GM21717 (cell line): Measurements from ENCODE around the gene TIMM10B.
"Not testable (repeated sequence)": the region's sequence is repeated elsewhere in the genome, so short reads cannot be mapped to it uniquely, and the experiment has no call there.

Experiments
- ATAC-seq: cut with Tn5 transposase; IDR thresholded peaks from one replicate; pipeline ENCODE4 v1.9.1; 2021; ENCODE audit warnings: mild to moderate bottlenecking, moderate library complexity; ENCODE audit not compliant: unreplicated experiment

The TIMM10B gene

DNA sequence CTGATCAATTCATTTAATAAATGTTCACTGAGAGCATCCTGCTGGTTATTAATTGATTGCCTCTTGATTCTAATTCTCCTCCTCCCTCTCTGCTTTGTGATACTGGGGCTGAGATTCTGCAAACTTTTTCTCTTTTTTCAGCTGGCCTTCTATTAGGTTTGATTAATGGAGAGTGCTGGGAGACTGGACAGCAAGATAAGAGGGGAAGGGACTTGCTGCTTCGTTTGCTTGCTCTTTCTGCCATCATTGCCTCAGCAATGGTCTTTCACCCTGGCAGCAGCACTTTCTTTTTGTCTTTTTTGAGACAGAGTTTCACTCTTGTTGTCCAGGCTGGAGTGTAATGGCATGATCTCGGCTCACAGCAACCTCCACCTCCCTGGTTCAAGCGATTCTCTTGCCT is 22.9 kb downstream of the TIMM10B start:
- ATAC-seq: no peak

DNA sequence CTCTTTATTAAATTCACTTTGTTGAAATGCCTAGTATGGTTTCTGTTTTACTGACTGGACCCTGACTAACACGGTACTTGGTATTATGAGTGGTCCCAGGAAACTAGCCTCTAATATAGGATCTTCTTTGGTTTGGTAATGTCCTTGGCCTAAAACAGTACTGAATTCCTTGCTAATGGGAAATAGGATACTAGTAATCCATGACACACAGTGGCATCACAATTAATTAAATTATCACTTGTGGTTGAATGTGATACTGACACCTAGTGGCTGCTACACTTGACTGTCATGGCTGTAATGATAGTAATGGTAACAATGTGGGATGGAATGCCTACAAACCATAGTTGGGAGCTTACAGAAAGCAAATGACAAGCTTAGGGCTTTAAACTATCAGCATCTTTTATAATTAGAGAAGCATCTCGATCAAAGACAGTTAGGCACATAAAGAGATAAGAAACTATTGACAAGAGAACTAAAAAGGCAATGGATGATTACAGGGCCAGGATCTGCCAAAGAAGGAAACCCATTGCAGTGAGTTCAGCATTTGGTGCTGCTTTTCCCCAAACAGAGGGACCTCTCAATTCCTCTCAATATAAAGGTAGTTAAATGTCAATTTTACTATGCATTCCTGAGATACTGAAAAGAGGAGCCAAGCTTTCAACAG is 24.4 kb downstream of the TIMM10B start:
- no peak for ATAC-seq

DNA sequence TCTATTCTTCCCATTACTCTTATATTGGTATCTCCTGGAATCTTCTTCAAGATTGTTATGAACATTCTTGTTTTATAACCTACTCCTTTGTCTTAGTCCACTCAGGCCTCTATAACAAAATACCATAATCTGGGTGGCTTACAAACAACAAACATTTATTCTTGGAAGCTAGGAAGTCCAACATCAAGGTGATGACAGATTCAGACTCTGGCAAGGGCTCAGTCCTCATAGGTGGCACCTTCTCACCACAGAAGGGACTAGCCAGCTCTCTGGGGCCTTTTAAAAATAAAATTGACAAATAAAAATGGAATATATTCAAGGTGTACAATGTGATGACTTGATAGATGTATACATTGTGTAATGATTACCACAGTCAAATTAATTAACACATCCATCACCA is 35.6 kb downstream of the TIMM10B start:
- no peak for ATAC-seq

DNA sequence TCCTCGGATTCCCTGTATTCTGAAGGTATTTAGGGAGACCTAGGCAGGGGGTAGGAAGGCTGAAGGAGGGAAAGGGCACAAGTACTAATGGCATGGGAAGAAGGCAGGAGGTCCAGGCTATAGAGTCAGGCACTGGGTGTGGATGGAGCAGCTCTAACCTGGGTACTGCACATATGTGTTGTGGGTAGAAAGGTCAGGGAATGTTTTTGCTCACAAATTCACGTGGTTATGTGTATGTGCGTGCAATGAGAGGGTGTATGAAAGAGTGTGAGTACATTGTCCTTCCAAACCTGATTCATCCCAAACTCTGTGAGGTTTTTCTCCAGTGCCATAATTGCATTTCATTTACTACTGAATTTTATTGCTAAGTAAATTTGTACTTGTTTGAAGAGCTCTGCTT is 39.0 kb downstream of the TIMM10B start:
- ATAC-seq: no peak

DNA sequence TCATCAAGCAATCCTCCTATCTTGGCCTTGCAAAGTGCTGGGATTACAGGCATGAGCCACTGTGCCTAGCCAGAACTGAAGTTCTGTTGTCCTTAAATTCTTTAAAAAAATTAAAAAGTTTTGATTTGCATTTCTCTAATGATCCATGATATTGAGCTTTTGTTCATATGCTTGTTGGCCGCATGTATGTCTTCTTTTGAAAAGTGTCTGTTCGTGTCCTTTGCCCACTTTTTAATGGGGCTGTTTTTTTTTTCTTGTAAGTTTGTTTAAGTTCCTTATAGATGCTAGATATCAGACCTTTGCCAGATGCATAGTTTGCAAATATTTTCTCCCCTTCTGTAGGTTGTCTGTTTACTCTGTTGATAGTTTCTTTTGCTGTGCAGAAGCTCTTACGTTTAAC is 40.6 kb downstream of the TIMM10B start:
- ATAC-seq: not testable (repeated sequence)

DNA sequence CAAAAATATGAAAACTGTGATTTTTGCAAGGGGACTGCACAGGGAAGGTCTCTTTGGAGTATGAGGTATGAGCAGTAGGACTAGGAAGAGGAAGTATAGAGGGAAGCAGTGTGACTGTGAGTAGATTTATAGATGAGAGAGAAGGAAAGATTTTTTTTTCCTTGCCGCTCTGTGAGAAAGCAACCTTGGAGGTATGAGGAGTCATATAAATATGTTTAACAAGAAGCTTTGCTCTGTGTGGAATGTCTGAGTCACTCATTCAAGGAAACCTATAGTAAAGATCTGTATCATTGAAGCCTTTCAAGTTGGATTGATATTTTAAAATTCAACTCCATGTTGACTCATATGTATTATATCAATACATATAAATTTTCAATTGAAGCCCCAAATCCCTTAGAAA is 42.0 kb downstream of the TIMM10B start:
- ATAC-seq: no peak

DNA sequence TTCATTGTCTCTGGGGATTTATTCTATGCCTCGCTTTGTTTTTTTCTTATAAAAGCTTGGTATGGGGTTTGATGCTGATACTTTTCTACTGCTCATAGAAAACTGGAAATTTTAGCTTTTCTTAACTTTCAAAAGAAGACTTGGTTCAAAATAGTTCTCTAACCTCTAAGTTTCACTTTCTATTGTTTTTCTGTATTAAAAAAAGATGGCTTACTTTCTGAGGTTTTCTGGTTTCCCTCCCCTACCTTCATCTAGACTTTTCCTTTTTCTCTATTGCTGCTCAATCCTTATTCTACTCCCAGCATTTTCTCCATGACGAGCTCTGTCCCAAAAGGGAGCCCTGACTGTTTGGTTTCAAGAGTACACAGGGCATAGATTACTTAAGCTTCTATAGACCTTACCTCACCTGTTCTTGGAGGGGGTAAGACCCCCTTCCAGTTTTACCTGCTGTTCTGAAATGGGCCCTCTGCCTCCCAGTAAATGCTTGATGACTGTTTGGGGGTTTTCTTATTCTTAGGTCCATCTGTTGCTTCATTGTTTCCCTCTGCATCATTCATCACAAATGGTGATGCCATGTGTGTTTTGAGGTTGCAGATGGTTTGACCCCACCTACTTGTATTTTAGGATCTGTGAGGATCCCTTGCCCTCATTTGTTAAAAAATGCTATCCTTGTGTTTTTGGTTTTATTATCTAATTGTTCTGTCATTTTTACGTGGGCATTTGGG is 45.3 kb downstream of the TIMM10B start:
- peak; percentile 56 for ATAC-seq

DNA sequence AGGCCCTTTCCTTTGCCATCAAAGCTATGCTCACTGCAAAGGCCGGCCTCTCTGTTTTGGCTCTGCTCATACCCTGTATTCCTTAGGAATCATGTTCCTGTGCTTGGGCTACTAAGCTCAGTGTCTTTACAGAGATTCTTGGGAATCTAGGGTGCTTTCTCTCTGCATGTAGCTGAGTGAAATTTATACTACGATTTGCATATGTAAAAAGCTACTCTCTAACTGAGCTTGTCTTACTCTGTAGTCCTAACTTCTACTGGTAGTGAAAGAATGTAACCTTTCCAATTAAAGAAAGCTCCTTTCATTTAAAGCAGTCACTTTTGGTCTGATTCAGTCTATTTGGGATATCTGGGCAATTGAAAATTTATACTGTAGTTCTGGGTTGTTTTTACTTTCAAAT is 48.0 kb downstream of the TIMM10B start:
- ATAC-seq: no peak

DNA sequence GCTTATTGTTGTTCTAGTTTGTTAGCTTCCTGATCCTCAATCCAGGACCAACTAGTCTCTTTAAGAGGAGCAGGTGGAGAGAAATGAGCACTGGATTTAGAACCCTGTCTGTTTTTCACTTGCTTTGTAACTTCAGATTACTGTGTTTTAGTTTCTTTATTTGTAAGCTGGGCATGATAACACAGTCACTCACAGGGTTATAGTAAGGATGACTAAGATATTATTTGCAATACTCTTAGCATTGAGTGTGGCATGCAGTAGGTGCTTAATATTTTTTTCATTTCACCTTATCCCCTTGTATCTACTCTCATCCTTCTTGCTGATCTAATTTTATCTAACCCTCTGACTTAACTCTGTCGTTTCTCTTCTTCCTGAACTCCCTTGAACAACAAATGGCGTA is 49.5 kb downstream of the TIMM10B start:
- no peak for ATAC-seq

DNA sequence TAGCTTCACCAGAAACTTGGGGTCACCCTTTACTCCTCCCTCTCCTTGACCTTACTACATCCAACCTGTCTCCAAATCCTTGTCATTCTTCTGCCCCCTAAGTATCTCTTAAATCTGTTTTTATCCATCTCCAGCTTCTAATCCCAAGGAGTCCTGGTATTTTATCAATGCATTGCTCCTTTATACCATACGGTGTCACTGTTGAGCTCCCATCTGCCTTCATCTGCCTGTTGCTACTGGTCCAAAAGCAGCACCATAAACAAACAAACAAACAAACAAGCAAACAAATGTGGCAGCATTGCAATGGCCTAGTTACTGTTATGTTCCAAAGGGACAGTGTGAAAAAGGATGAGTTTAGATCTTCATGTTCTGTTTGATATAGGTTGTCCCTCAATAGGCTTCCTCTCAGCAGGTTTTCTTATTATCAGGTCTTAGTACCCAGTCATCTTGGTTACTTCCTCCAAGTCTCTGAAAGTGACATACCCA is 50.0 kb downstream of the TIMM10B start:
- ATAC-seq: no peak
